WTC11 (cell line): ENCODE measurements around the gene NTNG2. TPM values are rescaled to one million over a fixed set of nuclear protein-coding genes. Genes with fewer than 3 reads are reported as not detected.
A peak's percentile ranks its signal among the peaks of the same experiment; 100 is the strongest.

Experiments
- AR ChIP-seq: fragments of 250-450 bp; sonication (Bioruptor Pico); IDR thresholded peaks from 2 replicates; pipeline ENCODE4 v1.9.0; 2021; ENCODE audit warnings: mild to moderate bottlenecking
- CTCF ChIP-seq: fragments of 200-600 bp; IDR thresholded peaks from 2 replicates; pipeline ENCODE4 v1.8.0; 2022; ENCODE audit warnings: antibody characterized with exemption
- E2F4 ChIP-seq: sonication (generic); formaldehyde crosslinking; IDR thresholded peaks from 2 replicates; pipeline ENCODE4 v1.8.1; 2022; ENCODE audit warnings: low read depth, mild to moderate bottlenecking, moderate library complexity, missing genetic modification reagents, borderline replicate concordance
- ERG ChIP-seq: fragments of 250-450 bp; sonication (Bioruptor Pico); IDR thresholded peaks from 2 replicates; pipeline ENCODE4 v1.8.0; 2021; ENCODE audit warnings: mild to moderate bottlenecking
- GRHL2 ChIP-seq: fragments of 250-450 bp; sonication (Bioruptor Pico); IDR thresholded peaks from 2 replicates; pipeline ENCODE4 v1.8.0; 2022; ENCODE audit warnings: mild to moderate bottlenecking, moderate library complexity; ENCODE audit not compliant: insufficient replicate concordance, severe bottlenecking
- HMGA2 ChIP-seq: fragments of 250-450 bp; sonication (Bioruptor Pico); IDR thresholded peaks from 2 replicates; pipeline ENCODE4 v1.4.0; 2021; ENCODE audit warnings: mild to moderate bottlenecking, moderate library complexity
- KAT7 ChIP-seq: sonication (generic); formaldehyde crosslinking; IDR thresholded peaks from 2 replicates; pipeline ENCODE4 v1.8.1; 2023; ENCODE audit warnings: missing genetic modification reagents, mild to moderate bottlenecking, borderline replicate concordance
- NFATC4 ChIP-seq: fragments of 250-450 bp; sonication (Bioruptor Pico); IDR thresholded peaks from 2 replicates; pipeline ENCODE4 v1.9.0; 2021; ENCODE audit warnings: mild to moderate bottlenecking
- NR2C2 ChIP-seq: sonication (generic); formaldehyde crosslinking; IDR thresholded peaks from 2 replicates; pipeline ENCODE4 v1.8.0; 2022; ENCODE audit warnings: mild to moderate bottlenecking, missing genetic modification reagents
- NR3C1 ChIP-seq: sonication (generic); formaldehyde crosslinking; conservative IDR thresholded peaks from 2 replicates; pipeline ENCODE4 v1.8.1; 2023; ENCODE audit warnings: low read depth, mild to moderate bottlenecking, missing genetic modification reagents
- OVOL2 ChIP-seq: fragments of 250-450 bp; sonication (Bioruptor Pico); IDR thresholded peaks from 2 replicates; pipeline ENCODE4 v1.9.0; 2021; ENCODE audit warnings: mild to moderate bottlenecking, borderline replicate concordance
- STAT6 ChIP-seq: sonication (generic); formaldehyde crosslinking; conservative IDR thresholded peaks from 2 replicates; pipeline ENCODE4 v1.8.1; 2023; ENCODE audit warnings: mild to moderate bottlenecking, low read depth, missing genetic modification reagents, moderate library complexity
- USF1 ChIP-seq: sonication (generic); formaldehyde crosslinking; IDR thresholded peaks from 2 replicates; pipeline ENCODE4 v1.8.0; 2022; ENCODE audit warnings: mild to moderate bottlenecking, missing genetic modification reagents
- USF2 ChIP-seq: sonication (generic); formaldehyde crosslinking; IDR thresholded peaks from 2 replicates; pipeline ENCODE4 v1.8.1; 2023; ENCODE audit warnings: mild to moderate bottlenecking, missing genetic modification reagents, moderate library complexity
- ZMAT4 ChIP-seq: fragments of 250-450 bp; sonication (Bioruptor Pico); IDR thresholded peaks from 2 replicates; pipeline ENCODE4 v1.9.0; 2021; ENCODE audit warnings: mild to moderate bottlenecking
- ZNF219 ChIP-seq: sonication (generic); formaldehyde crosslinking; IDR thresholded peaks from 2 replicates; pipeline ENCODE4 v1.8.0; 2023; ENCODE audit warnings: missing genetic modification reagents, mild to moderate bottlenecking, borderline replicate concordance
- ZNF263 ChIP-seq: sonication (generic); formaldehyde crosslinking; IDR thresholded peaks from 2 replicates; pipeline ENCODE4 v1.8.1; 2022; ENCODE audit warnings: low read depth, mild to moderate bottlenecking, moderate library complexity, missing genetic modification reagents
- ZNF396 ChIP-seq: fragments of 250-450 bp; sonication (Bioruptor Pico); IDR thresholded peaks from 2 replicates; pipeline ENCODE4 v1.8.0; 2021; ENCODE audit warnings: mild to moderate bottlenecking, moderate library complexity, borderline replicate concordance
- ZNF425 ChIP-seq: fragments of 250-450 bp; sonication (Bioruptor Pico); conservative IDR thresholded peaks from 2 replicates; pipeline ENCODE4 v1.9.0; 2021; ENCODE audit warnings: mild to moderate bottlenecking
- ZNF512 ChIP-seq: sonication (generic); formaldehyde crosslinking; IDR thresholded peaks from 2 replicates; pipeline ENCODE4 v1.8.1; 2022; ENCODE audit warnings: missing genetic modification reagents, borderline replicate concordance
- ZNF671 ChIP-seq: fragments of 250-450 bp; sonication (Bioruptor Pico); IDR thresholded peaks from 2 replicates; pipeline ENCODE4 v1.8.0; 2021; ENCODE audit warnings: mild to moderate bottlenecking
- total RNA-seq: library from RNA; stranded (reverse); gene quantifications from 3 replicates; pipeline ENCODE4 v1.2.3, GENCODE V29; 2021

Gene NTNG2
- total RNA-seq, 1 experiment from 2014 or later, result 3.1 TPM

GRCh38 chr9:132114102-132114707 lies 47.7 kb upstream of the NTNG2 start (continued):
- TF ChIP-seq STAT6 (CRISPR knock-in tag) (no peak), ZNF425 (CRISPR knock-in tag) (no peak), ZMAT4 (CRISPR knock-in tag) (no peak), ZNF671 (CRISPR knock-in tag) (no peak), E2F4 (CRISPR knock-in tag) (peak; percentile 94), ZNF512 (CRISPR knock-in tag) (peak; percentile 84; the same call in 1 of the 2 replicates), ERG (CRISPR knock-in tag) (no peak), USF1 (CRISPR knock-in tag) (peak; percentile 83; the same call in 1 of the 2 replicates), ZNF219 (CRISPR knock-in tag) (peak; percentile 96), ZNF263 (CRISPR knock-in tag) (no peak; the same call in 1 of the 2 replicates), ZNF396 (CRISPR knock-in tag) (no peak), NR3C1 (0 out of 2 replicates have a peak, but pooled peaks have one; percentile 75), NFATC4 (no peak), NR2C2 (peak; percentile 81; the same call in 1 of the 2 replicates), HMGA2 (CRISPR knock-in tag) (no peak), GRHL2 (no peak), CTCF (no peak), OVOL2 (CRISPR knock-in tag) (no peak), USF2 (peak; percentile 22; the same call in 1 of the 2 replicates), KAT7 (0 out of 2 replicates have a peak, but pooled peaks have one; percentile 77), AR (CRISPR knock-in tag) (no peak)
